ENCODE results near the gene SLC35G2. TPM values are rescaled to one million over a fixed set of nuclear protein-coding genes. Genes with fewer than 3 reads are reported as not detected.
A peak's percentile ranks its signal among the peaks of the same experiment; 100 is the strongest.

Gene SLC35G2
- total and polyA plus RNA-seq, 2 of the 4 experiments (the other 2 are of a cell fraction), result 6.6 to 7.0 TPM

DNA sequence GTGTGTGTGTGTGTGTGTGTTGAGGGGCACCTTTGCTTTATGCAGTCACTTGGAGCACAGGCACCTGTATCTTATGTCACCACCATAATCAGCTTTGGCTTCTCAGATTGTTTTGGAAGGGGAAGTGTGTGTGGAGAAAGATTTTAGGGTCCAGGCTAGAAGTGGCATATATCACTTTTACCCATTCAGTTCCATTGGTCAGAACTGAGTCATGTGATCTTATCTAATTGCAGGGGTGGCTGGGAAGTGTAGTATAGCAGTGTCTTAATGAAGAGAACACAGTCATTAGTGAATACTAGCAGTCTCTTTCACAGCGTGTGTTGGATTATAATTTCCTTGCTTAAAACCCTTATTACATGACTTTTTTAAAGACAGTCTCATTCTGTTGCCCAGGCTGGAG, 63.6 kb downstream of the SLC35G2 start:
- ATAC-seq (ENCODE audit: low read depth), result peak; percentile 36; the same call in 1 of the 2 replicates
- dilution Hi-C loops (cut with HindIII; ENCODE audit: low sequenced_read_pairs, unreplicated experiment) (no loop called here), intact Hi-C loops (cut with micrococcal nuclease) (no loop called here), in situ Hi-C loops (cut with MboI; ENCODE audit: low sequenced_read_pairs) (no loop called here)
- ChIA-PET POLR2A (ENCODE audit: unreplicated experiment) (no interaction called here), CTCF (no interaction called here)
- Histone ChIP-seq H3K79me1 (ENCODE audit: low read depth in 1 of 2, low read length in 2 of 2) (peaks cover 22 to 68% of the 10 kb centered on the region in 2 experiments), H4K91ac (ENCODE audit: insufficient read depth, low read depth, low read length) (no peak overlapping the region), H3K9me1 (ENCODE audit: insufficient read depth, low read length) (peaks cover 4% of the 10 kb centered on the region; the same call in 1 of the 2 replicates), H3K4ac (ENCODE audit: low read depth, low read length) (no peak overlapping the region), H2AFZ (replicated peaks; ENCODE audit: low read length, poor library complexity) (no peak overlapping the region), H3K9me3 (ENCODE audit: control insufficient read depth, insufficient read depth, low read length) (no peaks in the 10 kb centered on the region; the same call in 1 of the 2 replicates), H3K27ac (ENCODE audit: insufficient read depth, low read length) (no peak overlapping the region), H2BK15ac (ENCODE audit: low read depth, low read length) (no peak overlapping the region), H4K8ac (ENCODE audit: low read depth in 2 of 2, low read length in 2 of 2) (no peak overlapping the region), H2AK5ac (ENCODE audit: low read depth, low read length) (no peak overlapping the region), H2BK120ac (ENCODE audit: low read depth, low read length) (no peak overlapping the region), H2AK9ac (replicated peaks; ENCODE audit: low read depth, low read length, poor library complexity) (no peak overlapping the region), H3K18ac (ENCODE audit: low read depth, low read length) (no peak overlapping the region), H4K5ac (ENCODE audit: low read depth, low read length) (no peak overlapping the region), H2BK20ac (ENCODE audit: low read depth, low read length) (no peak overlapping the region), H3K4me3 (ENCODE audit: insufficient read depth, low read depth, low read length) (no peak overlapping the region), H3K36me3 (ENCODE audit: control insufficient read depth, insufficient read depth, low read length) (no peaks in the 10 kb centered on the region), H3K56ac (ENCODE audit: extremely low read depth, insufficient read depth, low read length) (no peak overlapping the region), H2BK5ac (ENCODE audit: low read depth, low read length, poor library complexity, severe bottlenecking) (no peak overlapping the region), H3K14ac (replicated peaks; ENCODE audit: low read depth, low read length) (no peak overlapping the region), H3K9ac (ENCODE audit: low read depth, low read length) (no peak overlapping the region), H3K4me2 (ENCODE audit: low read depth, low read length) (no peak overlapping the region), H4K20me1 (ENCODE audit: insufficient read depth, low read length) (peaks cover 49% of the 10 kb centered on the region), H3K27me3 (ENCODE audit: control insufficient read depth, insufficient read depth, low read length) (no peaks in the 10 kb centered on the region), H3K23ac (ENCODE audit: low read depth, low read length) (no peak overlapping the region), H3K4me1 (ENCODE audit: control insufficient read depth, insufficient read depth, low read length) (peaks cover 2% of the 10 kb centered on the region)
- no TSS peak for BruUV-seq (replicated peaks)
- TF ChIP-seq FOS (IDR thresholded peaks at IDR 0.05; ENCODE audit: low read depth, low read length), result no peak
- TF ChIP-seq, protein P1, sequence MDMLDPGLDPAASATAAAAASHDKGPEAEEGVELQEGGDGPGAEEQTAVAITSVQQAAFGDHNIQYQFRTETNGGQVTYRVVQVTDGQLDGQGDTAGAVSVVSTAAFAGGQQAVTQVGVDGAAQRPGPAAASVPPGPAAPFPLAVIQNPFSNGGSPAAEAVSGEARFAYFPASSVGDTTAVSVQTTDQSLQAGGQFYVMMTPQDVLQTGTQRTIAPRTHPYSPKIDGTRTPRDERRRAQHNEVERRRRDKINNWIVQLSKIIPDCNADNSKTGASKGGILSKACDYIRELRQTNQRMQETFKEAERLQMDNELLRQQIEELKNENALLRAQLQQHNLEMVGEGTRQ (IDR thresholded peaks at IDR 0.05; ENCODE audit: low read depth, low read length), result peak; percentile 42; the same call in 1 of the 2 replicates
- WGBS, 2 experiments (ENCODE audit: extremely low coverage in 2 of 2, insufficient read length in 1 of 2), result no CpG with 5 or more reads among the region's 1 CpG
- no peak for DNase-seq

All from IMR-90 (cell line).